ENCODE measurements around the gene SBK3. TPM values are rescaled to one million over a fixed set of nuclear protein-coding genes. Genes with fewer than 3 reads are reported as not detected.

Gene SBK3
- total RNA-seq, 4 donors from 2014 or later: not detected

- no peaks in the 10 kb centered on the region for H3K9me3 ChIP-seq
- no peak for DNase-seq (ENCODE audit: low spot score in 2 of 2)
- no peak overlapping the region for H3K4me3 ChIP-seq
- H3K27me3 ChIP-seq: peaks cover 41% of the 10 kb centered on the region
- no peaks in the 10 kb centered on the region for H3K36me3 ChIP-seq
- TF ChIP-seq POLR2AphosphoS5 (IDR thresholded peaks at IDR 0.05) (no peak), EP300 (IDR thresholded peaks at IDR 0.05) (no peak), POLR2A (IDR thresholded peaks at IDR 0.05) (no peak)
- TF ChIP-seq, protein P1, sequence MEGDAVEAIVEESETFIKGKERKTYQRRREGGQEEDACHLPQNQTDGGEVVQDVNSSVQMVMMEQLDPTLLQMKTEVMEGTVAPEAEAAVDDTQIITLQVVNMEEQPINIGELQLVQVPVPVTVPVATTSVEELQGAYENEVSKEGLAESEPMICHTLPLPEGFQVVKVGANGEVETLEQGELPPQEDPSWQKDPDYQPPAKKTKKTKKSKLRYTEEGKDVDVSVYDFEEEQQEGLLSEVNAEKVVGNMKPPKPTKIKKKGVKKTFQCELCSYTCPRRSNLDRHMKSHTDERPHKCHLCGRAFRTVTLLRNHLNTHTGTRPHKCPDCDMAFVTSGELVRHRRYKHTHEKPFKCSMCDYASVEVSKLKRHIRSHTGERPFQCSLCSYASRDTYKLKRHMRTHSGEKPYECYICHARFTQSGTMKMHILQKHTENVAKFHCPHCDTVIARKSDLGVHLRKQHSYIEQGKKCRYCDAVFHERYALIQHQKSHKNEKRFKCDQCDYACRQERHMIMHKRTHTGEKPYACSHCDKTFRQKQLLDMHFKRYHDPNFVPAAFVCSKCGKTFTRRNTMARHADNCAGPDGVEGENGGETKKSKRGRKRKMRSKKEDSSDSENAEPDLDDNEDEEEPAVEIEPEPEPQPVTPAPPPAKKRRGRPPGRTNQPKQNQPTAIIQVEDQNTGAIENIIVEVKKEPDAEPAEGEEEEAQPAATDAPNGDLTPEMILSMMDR (IDR thresholded peaks at IDR 0.05): no peak
- H3K4me1 ChIP-seq: peaks cover 5% of the 10 kb centered on the region
- no peak overlapping the region for H3K27ac ChIP-seq
- WGBS: 88% methylated on average over 7 of the region's 7 CpGs
These were observed 3.0 kb downstream of the SBK3 start for GRCh38 chr19:55542292-55542855.

GRCh38 chr19:55541091-55541490, 4.3 kb downstream of the SBK3 start:
- TF ChIP-seq, protein P1 (IDR thresholded peaks at IDR 0.05): no peak
- TF ChIP-seq POLR2AphosphoS5 (IDR thresholded peaks at IDR 0.05) (no peak), POLR2A (IDR thresholded peaks at IDR 0.05) (no peak), EP300 (IDR thresholded peaks at IDR 0.05) (no peak)
- Histone ChIP-seq H3K27ac (no peak overlapping the region), H3K4me3 (no peak overlapping the region), H3K27me3 (peaks cover 38% of the 10 kb centered on the region), H3K4me1 (no peaks in the 10 kb centered on the region), H3K36me3 (no peaks in the 10 kb centered on the region), H3K9me3 (no peaks in the 10 kb centered on the region)
- no peak for DNase-seq (ENCODE audit: low spot score in 2 of 2)
- 82% methylated on average over 10 of the region's 19 CpGs for WGBS

GRCh38 chr19:55540619-55541018, 4.7 kb downstream of the SBK3 start:
- WGBS: 51% methylated on average over 10 of the region's 10 CpGs
- DNase-seq (ENCODE audit: low spot score in 2 of 2): no peak
- Histone ChIP-seq H3K27ac (no peak overlapping the region), H3K36me3 (no peaks in the 10 kb centered on the region), H3K9me3 (no peaks in the 10 kb centered on the region), H3K27me3 (peaks cover 33% of the 10 kb centered on the region), H3K4me1 (no peaks in the 10 kb centered on the region), H3K4me3 (no peak overlapping the region)
- TF ChIP-seq POLR2A (IDR thresholded peaks at IDR 0.05): no peak
- TF ChIP-seq, protein P1 (IDR thresholded peaks at IDR 0.05): no peak
- no peak for TF ChIP-seq EP300 (IDR thresholded peaks at IDR 0.05)
- TF ChIP-seq POLR2AphosphoS5 (IDR thresholded peaks at IDR 0.05): no peak

DNA sequence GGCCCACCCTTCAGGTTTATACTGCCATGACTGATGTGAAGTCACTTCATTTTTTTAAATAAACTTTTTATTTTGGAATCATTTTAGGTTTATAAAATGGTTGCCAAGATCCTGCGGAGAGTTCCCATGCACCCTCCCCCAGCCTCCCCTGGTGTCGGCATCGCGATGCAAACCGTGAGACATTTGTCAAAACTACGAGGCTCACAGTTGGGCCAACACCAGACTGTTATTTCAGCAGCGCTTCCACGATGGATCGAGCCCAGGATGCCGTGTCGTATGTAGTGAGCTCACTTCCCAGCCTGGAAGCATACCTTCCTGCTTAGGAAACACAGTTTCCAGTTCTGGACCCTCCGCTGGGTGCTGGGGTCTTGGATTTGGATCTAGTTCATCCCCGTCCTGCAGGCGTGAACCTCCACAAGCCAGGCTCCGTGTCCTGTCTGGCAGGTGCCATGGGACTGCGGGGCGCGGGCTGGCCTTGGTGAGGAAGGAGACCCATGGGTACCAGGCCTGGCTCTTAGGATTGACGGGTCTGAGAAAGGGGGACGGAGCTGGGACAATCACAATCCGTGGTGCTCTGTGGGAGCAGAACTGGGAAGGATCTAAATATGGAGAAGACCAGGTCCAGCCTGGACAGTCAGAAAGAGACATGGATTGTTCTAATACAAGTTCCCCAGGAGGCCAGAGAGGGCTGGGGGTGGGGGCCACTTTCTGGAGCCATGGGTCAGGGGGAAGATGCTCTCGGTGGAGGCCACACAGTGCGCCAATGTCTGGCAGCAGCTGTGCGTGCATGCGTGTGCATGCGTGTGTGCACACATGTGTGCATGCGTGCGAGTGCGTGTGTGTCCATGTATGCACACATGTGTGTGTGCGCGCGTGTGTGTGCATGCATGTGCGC, 6.0 kb downstream of the SBK3 start:
- peaks cover 22% of the 10 kb centered on the region for H3K27me3 ChIP-seq
- no peak overlapping the region for H3K27ac ChIP-seq
- 87% methylated on average over 33 of the region's 33 CpGs for WGBS
- TF ChIP-seq, protein P1 (IDR thresholded peaks at IDR 0.05): no peak
- TF ChIP-seq EP300 (IDR thresholded peaks at IDR 0.05) (no peak), POLR2AphosphoS5 (IDR thresholded peaks at IDR 0.05) (no peak), POLR2A (IDR thresholded peaks at IDR 0.05) (no peak)
- H3K4me3 ChIP-seq: no peak overlapping the region
- no peaks in the 10 kb centered on the region for H3K9me3 ChIP-seq
- DNase-seq (ENCODE audit: low spot score in 2 of 2): no peak
- H3K36me3 ChIP-seq: no peaks in the 10 kb centered on the region
- H3K4me1 ChIP-seq: no peaks in the 10 kb centered on the region

GRCh38 chr19:55538132-55538531, 7.2 kb downstream of the SBK3 start:
- peaks cover 15% of the 10 kb centered on the region for H3K27me3 ChIP-seq
- 91% methylated on average over 5 of the region's 5 CpGs for WGBS
- TF ChIP-seq EP300 (IDR thresholded peaks at IDR 0.05): no peak
- no peak for TF ChIP-seq POLR2AphosphoS5 (IDR thresholded peaks at IDR 0.05)
- TF ChIP-seq, protein P1 (IDR thresholded peaks at IDR 0.05): no peak
- no peak for TF ChIP-seq POLR2A (IDR thresholded peaks at IDR 0.05)

More at GRCh38 chr19:55538132-55538531, 7.2 kb downstream of the SBK3 start:
- Histone ChIP-seq H3K36me3 (no peaks in the 10 kb centered on the region), H3K4me3 (no peak overlapping the region), H3K4me1 (no peaks in the 10 kb centered on the region), H3K9me3 (no peaks in the 10 kb centered on the region), H3K27ac (no peak overlapping the region)
- no peak for DNase-seq (ENCODE audit: low spot score in 2 of 2)

All from suprapubic skin (tissue), 4 donors.